ENCODE results near the gene MREG.

DNA sequence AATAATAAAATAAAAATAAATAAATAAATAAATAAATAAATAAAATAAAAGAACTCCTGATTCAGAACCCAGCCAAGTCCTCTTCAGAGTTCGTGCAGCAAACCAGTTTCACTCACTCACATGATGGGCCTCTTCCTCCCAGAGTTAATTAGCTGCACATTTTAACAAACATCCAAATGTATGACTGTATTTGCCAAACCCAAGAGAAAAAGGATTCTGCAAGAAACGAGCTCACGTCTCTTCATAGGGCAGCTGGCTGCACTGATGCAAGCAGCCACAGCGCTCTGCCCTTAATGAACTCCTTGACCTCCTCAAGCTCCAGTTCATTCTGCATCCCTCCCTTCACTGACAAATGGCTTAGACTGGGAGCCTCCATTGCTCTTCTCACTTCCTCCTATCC is 55.1 kb downstream of the MREG start:
- TF ChIP-seq SUZ12 (IDR thresholded peaks at IDR 0.05; ENCODE audit: extremely low read depth, insufficient read depth, insufficient read length) (no peak), ZNF274 (IDR thresholded peaks at IDR 0.05; ENCODE audit: low read depth, low read length) (no peak)

Measured in NT2/D1 (cell line).